OCI-LY7 (cell line): Measurements from ENCODE around the gene CHRM5. TPM values are rescaled to one million over a fixed set of nuclear protein-coding genes. Genes with fewer than 3 reads are reported as not detected.

ENCODE experiments used
- BruUV-seq: library from RNA; stranded (reverse); fragments of 400-500 nt; replicated peaks from 2 replicates; lab custom pipeline; 2021; lab: Mats Ljungman, UMichigan
- CTCF ChIA-PET: fragments of 300-600 bp; sonication (Branson Sonifier 250); formaldehyde crosslinking; loops from one replicate; lab custom pipeline; 2022; ENCODE audit warnings: antibody characterized with exemption; ENCODE audit not compliant: unreplicated experiment; lab: Charles Lee
- POLR2A ChIA-PET: fragments of 300-600 bp; sonication (Branson Sonifier 250); formaldehyde crosslinking; loops from one replicate; lab custom pipeline; 2022; ENCODE audit warnings: antibody characterized with exemption; lab: Charles Lee
- DNase-seq: peaks from one replicate; pipeline ENCODE4 v3.0.0-alpha.2; 2015; ENCODE audit warnings: low spot score
- H2AFZ ChIP-seq: fragments of 200-600 bp; sonication (generic), shearing (Covaris generic); 2 replicates; pipeline ENCODE4 v1.6.1; 2014; ENCODE audit warnings: mild to moderate bottlenecking, antibody characterized with exemption, low read length, moderate library complexity
- H3K27ac ChIP-seq: fragments of 200-600 bp; sonication (generic); 2 replicates; pipeline ENCODE4 v1.5.1; 2014; ENCODE audit warnings: mixed run types, low read depth, mild to moderate bottlenecking, moderate library complexity, low read length, inconsistent platforms; ENCODE audit not compliant: poor library complexity, severe bottlenecking
- H3K36me3 ChIP-seq: fragments of 200-600 bp; sonication (generic); 2 replicates; pipeline ENCODE4 v1.6.1; 2014; ENCODE audit warnings: mild to moderate bottlenecking, antibody characterized with exemption, low read length, moderate library complexity, mixed read lengths; ENCODE audit not compliant: insufficient read depth
- H3K4me1 ChIP-seq: fragments of 200-600 bp; sonication (generic); 2 replicates; pipeline ENCODE4 v1.5.1; 2014; ENCODE audit warnings: mild to moderate bottlenecking, low read length; ENCODE audit not compliant: insufficient read depth, poor library complexity, severe bottlenecking
- H3K4me2 ChIP-seq: fragments of 200-600 bp; sonication (generic); 2 replicates; pipeline ENCODE4 v1.6.1; 2014; ENCODE audit warnings: mild to moderate bottlenecking, low read length
- H3K4me3 ChIP-seq: fragments of 200-600 bp; sonication (generic); 2 replicates; pipeline ENCODE4 v1.5.1; 2014; ENCODE audit warnings: mild to moderate bottlenecking, low read depth, low read length; ENCODE audit not compliant: poor library complexity, severe bottlenecking
- H3K79me2 ChIP-seq: fragments of 200-600 bp; sonication (generic); 2 replicates; pipeline ENCODE4 v1.6.1; 2016; ENCODE audit warnings: low read depth, mild to moderate bottlenecking, low read length, moderate library complexity, mixed read lengths; ENCODE audit not compliant: insufficient read depth
- H3K9me2 ChIP-seq: fragments of 200-600 bp; sonication (generic); 2 replicates; pipeline ENCODE4 v1.6.1; 2016; ENCODE audit warnings: mild to moderate bottlenecking, low read length, mixed read lengths; ENCODE audit not compliant: insufficient read depth
- H3K9me3 ChIP-seq: fragments of 200-600 bp; sonication (generic); 2 replicates; pipeline ENCODE4 v1.6.1; 2014; ENCODE audit warnings: mild to moderate bottlenecking, mixed run types, low read length, mixed read lengths
- H4K20me1 ChIP-seq: fragments of 200-600 bp; sonication (generic); 2 replicates; pipeline ENCODE4 v1.6.1; 2014; ENCODE audit warnings: mild to moderate bottlenecking, antibody characterized with exemption, low read length, moderate library complexity, mixed read lengths; ENCODE audit not compliant: insufficient read depth
- EZH2phosphoT487 ChIP-seq: fragments of 200-600 bp; sonication (generic); IDR thresholded peaks from 2 replicates; pipeline ENCODE4 v1.6.1; 2018; ENCODE audit warnings: low read depth, borderline replicate concordance, mild to moderate bottlenecking, mixed run types, antibody characterized with exemption, low read length, moderate library complexity, mixed read lengths
- intact Hi-C: fragments of 100-400 bp; cut with micrococcal nuclease; formaldehyde crosslinking; loops from one replicate; pipeline ENCODE4 v1.10.0; 2022; ENCODE audit not compliant: unreplicated experiment
- total RNA-seq, 2 experiments: library from RNA; depleted of rRNA in 1 of 2; stranded (reverse); fragments of >200 nt in 1 of 2; shearing (Covaris generic) in 1 of 2; gene quantifications; 2 replicates each; pipeline ENCODE4 v1.2.3, GENCODE V29; 2014 to 2022
- TF ChIP-seq, protein P1 (sequence below): fragments of 200-600 bp; sonication (generic); conservative IDR thresholded peaks from 2 replicates; pipeline ENCODE4 v1.5.1; 2014; ENCODE audit warnings: mild to moderate bottlenecking, antibody characterized with exemption, low read length, moderate library complexity, mixed read lengths

The CHRM5 gene
- total RNA-seq, 2 experiments from 2014 or later, result not detected

GRCh38 chr15:34059476-34059875 is 91.2 kb downstream of the CHRM5 start:
- Histone ChIP-seq H3K4me1 (no peaks in the 10 kb centered on the region), H3K27ac (no peak overlapping the region), H3K4me2 (no peak overlapping the region), H3K4me3 (no peak overlapping the region), H2AFZ (no peak overlapping the region), H3K9me3 (no peaks in the 10 kb centered on the region), H4K20me1 (no peaks in the 10 kb centered on the region), H3K36me3 (no peaks in the 10 kb centered on the region), H3K9me2 (no peaks in the 10 kb centered on the region), H3K79me2 (no peaks in the 10 kb centered on the region)
- no peak for DNase-seq
- ChIA-PET POLR2A (no interaction called here), CTCF (interaction anchor here (0.7 kb wide), 1 partner anchor 21 kb away, joined by 4 read pairs; no protein-coding TSS in a partner anchor)
- intact Hi-C loops, result no loop called here
- no TSS peak for BruUV-seq
- TF ChIP-seq, protein P1, sequence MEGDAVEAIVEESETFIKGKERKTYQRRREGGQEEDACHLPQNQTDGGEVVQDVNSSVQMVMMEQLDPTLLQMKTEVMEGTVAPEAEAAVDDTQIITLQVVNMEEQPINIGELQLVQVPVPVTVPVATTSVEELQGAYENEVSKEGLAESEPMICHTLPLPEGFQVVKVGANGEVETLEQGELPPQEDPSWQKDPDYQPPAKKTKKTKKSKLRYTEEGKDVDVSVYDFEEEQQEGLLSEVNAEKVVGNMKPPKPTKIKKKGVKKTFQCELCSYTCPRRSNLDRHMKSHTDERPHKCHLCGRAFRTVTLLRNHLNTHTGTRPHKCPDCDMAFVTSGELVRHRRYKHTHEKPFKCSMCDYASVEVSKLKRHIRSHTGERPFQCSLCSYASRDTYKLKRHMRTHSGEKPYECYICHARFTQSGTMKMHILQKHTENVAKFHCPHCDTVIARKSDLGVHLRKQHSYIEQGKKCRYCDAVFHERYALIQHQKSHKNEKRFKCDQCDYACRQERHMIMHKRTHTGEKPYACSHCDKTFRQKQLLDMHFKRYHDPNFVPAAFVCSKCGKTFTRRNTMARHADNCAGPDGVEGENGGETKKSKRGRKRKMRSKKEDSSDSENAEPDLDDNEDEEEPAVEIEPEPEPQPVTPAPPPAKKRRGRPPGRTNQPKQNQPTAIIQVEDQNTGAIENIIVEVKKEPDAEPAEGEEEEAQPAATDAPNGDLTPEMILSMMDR, result no peak
- TF ChIP-seq EZH2phosphoT487, result no peak

DNA sequence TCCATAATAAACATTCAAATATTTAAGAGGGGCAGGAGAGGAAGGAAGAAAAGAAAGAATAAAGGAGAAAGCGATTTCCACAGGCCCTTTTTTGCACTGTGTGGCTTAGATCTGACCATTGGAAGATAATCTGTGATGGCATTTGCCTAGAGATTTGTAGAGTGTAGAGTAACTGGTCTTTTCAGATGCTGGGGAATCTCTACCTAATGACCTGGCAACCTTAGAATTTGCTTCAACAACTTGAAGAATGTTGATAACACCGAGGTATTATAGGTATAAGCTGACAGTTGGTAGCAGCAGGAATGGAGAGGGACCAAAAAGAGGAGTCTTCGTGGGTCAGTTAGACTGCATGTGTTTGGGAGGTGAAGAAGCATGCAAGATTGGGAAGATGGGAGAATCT is 91.6 kb downstream of the CHRM5 start:
- POLR2A ChIA-PET, result interaction anchor here (0.6 to 0.7 kb wide), 3 partner anchors 18 to 571 kb away, joined by 3 read pairs; no protein-coding TSS in a partner anchor
- CTCF ChIA-PET, result no interaction called here

GRCh38 chr15:34064438-34064837 is 96.1 kb downstream of the CHRM5 start:
- no peaks in the 10 kb centered on the region for H3K9me2 ChIP-seq
- H3K79me2 ChIP-seq, result no peaks in the 10 kb centered on the region
- H3K4me1 ChIP-seq, result no peaks in the 10 kb centered on the region
- no peak overlapping the region for H3K4me3 ChIP-seq
- ChIA-PET CTCF (no interaction called here), POLR2A (interaction anchor here (0.6 kb wide), 1 partner anchor 29 kb away, joined by 3 read pairs; no protein-coding TSS in a partner anchor)
- no TSS peak for BruUV-seq
- no peaks in the 10 kb centered on the region for H4K20me1 ChIP-seq
- TF ChIP-seq, protein P1, result no peak
- no peak for TF ChIP-seq EZH2phosphoT487
- no peaks in the 10 kb centered on the region for H3K9me3 ChIP-seq
- intact Hi-C loops, result no loop called here
- no peak overlapping the region for H2AFZ ChIP-seq
- no peak for DNase-seq
- no peak overlapping the region for H3K4me2 ChIP-seq
- H3K36me3 ChIP-seq, result no peaks in the 10 kb centered on the region
- no peak overlapping the region for H3K27ac ChIP-seq

More for the DNA sequence above, 91.6 kb downstream of the CHRM5 start:
- BruUV-seq, result no TSS peak
- no peaks in the 10 kb centered on the region for H3K9me2 ChIP-seq
- H3K79me2 ChIP-seq, result no peaks in the 10 kb centered on the region
- intact Hi-C loops, result no loop called here
- no peaks in the 10 kb centered on the region for H3K4me1 ChIP-seq
- H3K4me2 ChIP-seq, result no peak overlapping the region
- DNase-seq, result no peak
- H3K27ac ChIP-seq, result no peak overlapping the region
- TF ChIP-seq EZH2phosphoT487, result no peak
- TF ChIP-seq, protein P1, result no peak
- no peaks in the 10 kb centered on the region for H3K9me3 ChIP-seq
- no peak overlapping the region for H2AFZ ChIP-seq
- H3K36me3 ChIP-seq, result no peaks in the 10 kb centered on the region
- H3K4me3 ChIP-seq, result no peak overlapping the region
- H4K20me1 ChIP-seq, result no peaks in the 10 kb centered on the region
